ENCODE data around the gene CDH4. TPM values are rescaled to one million over a fixed set of nuclear protein-coding genes. Genes with fewer than 3 reads are reported as not detected.

The CDH4 gene
- total and polyA plus RNA-seq, 9 of the 15 experiments (the other 6 are each of a cell fraction or from before 2014, with no cell fraction given): 0.04 TPM; not detected in 8

- TF ChIP-seq ZFP36 (IDR thresholded peaks at IDR 0.05; ENCODE audit: low read depth, low read length, partially characterized antibody) (no peak), GABPA (tag; conservative IDR thresholded peaks at IDR 0.05; ENCODE audit: low read depth) (no peak), GTF3C2 (IDR thresholded peaks at IDR 0.05; ENCODE audit: borderline replicate concordance, extremely low read depth, insufficient read length) (no peak), ZNF740 (CRISPR knock-in tag; IDR thresholded peaks at IDR 0.05) (no peak), ZNF740 (tag; IDR thresholded peaks at IDR 0.05) (no peak), ARHGAP35 (IDR thresholded peaks at IDR 0.05; ENCODE audit: partially characterized antibody) (no peak)
These were observed 102.4 kb downstream of the CDH4 start (continued) for GRCh38 chr20:61354501-61354900.

GRCh38 chr20:61354901-61355495 lies 102.9 kb downstream of the CDH4 start:
- no peak for TF ChIP-seq MBD2 (IDR thresholded peaks at IDR 0.05; ENCODE audit: borderline replicate concordance, low read depth)
- TF ChIP-seq ELF2 (CRISPR knock-in tag; IDR thresholded peaks at IDR 0.05): no peak
- no peak for TF ChIP-seq RFX1 (IDR thresholded peaks at IDR 0.05)
- TF ChIP-seq GABPB2 (CRISPR knock-in tag; conservative IDR thresholded peaks at IDR 0.05): no peak
- no peak for TF ChIP-seq GTF2E2 (tag; IDR thresholded peaks at IDR 0.05)
- Histone ChIP-seq H3K9ac (ENCODE audit: insufficient read depth in 1 of 2, low read depth in 2 of 2, low read length in 2 of 2) (no peak overlapping the region), H3K27ac (ENCODE audit: extremely low read depth, low read depth, low read length) (no peak overlapping the region), H3K4me3 (no peak overlapping the region), H3K27me3 (ENCODE audit: control insufficient read depth in 2 of 2, insufficient read depth in 2 of 2, low read length in 2 of 2) (peaks cover 7 to 47% of the 10 kb centered on the region in 2 experiments; a peak in 4 of 5 replicates), H3K4me2 (ENCODE audit: insufficient read depth, low read length) (no peak overlapping the region), H2AFZ (ENCODE audit: low read depth, low read length) (no peak overlapping the region), H3K79me2 (ENCODE audit: control insufficient read depth, insufficient read depth, low read length) (no peaks in the 10 kb centered on the region), H3K9me3 (replicated peaks; ENCODE audit: control insufficient read depth, insufficient read depth, low read depth, low read length) (no peaks in the 10 kb centered on the region), H3K36me3 (ENCODE audit: control insufficient read depth, insufficient read depth, low read length) (no peaks in the 10 kb centered on the region), H3K9me1 (ENCODE audit: control insufficient read depth, insufficient read depth, low read length) (no peaks in the 10 kb centered on the region), H4K20me1 (replicated peaks; ENCODE audit: control insufficient read depth, insufficient read depth, low read length) (0 out of 2 replicates have a peak, but pooled peaks cover 5% of the 10 kb centered on the region), H3K4me1 (replicated peaks in 1 of 2; ENCODE audit: control insufficient read depth in 2 of 2, insufficient read depth in 2 of 2, low read length in 2 of 2) (no peaks in the 10 kb centered on the region)
- ChIA-PET CTCF (ENCODE audit: low intra/inter-chr PET ratio) (no interaction called here), POLR2A (no interaction called here)
- ATAC-seq (no peak), FAIRE-seq (no peak), DNase-seq (ENCODE audit: extremely low read depth in 1 of 4, low spot score in 3 of 4) (no peak)
- 2% methylated on average over 12 of the region's 12 CpGs for WGBS (ENCODE audit: insufficient coverage, low coverage, missing lambda C conversion rate)
- intact Hi-C loops (cut with micrococcal nuclease): no loop called here
- in situ Hi-C loops (cut with MboI): no loop called here
- BruUV-seq (replicated peaks): no TSS peak
